Spleen (tissue), 11 donors: Measurements from ENCODE around the gene TBX2. TPM values are rescaled to one million over a fixed set of nuclear protein-coding genes. Genes with fewer than 3 reads are reported as not detected.

ENCODE experiments used
- DNase-seq: peaks from one replicate; pipeline ENCODE4 v3.0.0-alpha.2; 2020
- H3K27ac ChIP-seq, 8 donors: fragments of 200-600 bp; sonication (generic) in 7 of 8; 1 replicate in 4 of 8; 2 replicates in 4 of 8; pipeline versions ENCODE4 v1.5.0 to v1.8.0; 2016 to 2021; ENCODE audit warnings: inconsistent platforms in 4 of 8, mild to moderate bottlenecking in 4 of 8, moderate library complexity in 1 of 8
- H3K27me3 ChIP-seq, 7 donors: fragments of 200-600 bp; sonication (generic) in 6 of 7; replicated peaks in 1 of 7; 1 replicate in 4 of 7; 2 replicates in 3 of 7; pipeline versions ENCODE4 v1.5.0 to v1.8.0; 2016 to 2021; ENCODE audit warnings: inconsistent platforms in 3 of 7, mild to moderate bottlenecking in 1 of 7
- H3K36me3 ChIP-seq, 6 donors: fragments of 200-600 bp; sonication (generic) in 5 of 6; 1 replicate in 4 of 6; 2 replicates in 2 of 6; pipeline versions ENCODE4 v1.5.0 to v1.8.0; 2016 to 2021; ENCODE audit warnings: inconsistent platforms in 2 of 6
- H3K4me1 ChIP-seq, 6 donors: fragments of 200-600 bp; sonication (generic) in 5 of 6; 1 replicate in 3 of 6; 2 replicates in 3 of 6; pipeline versions ENCODE4 v1.5.0 to v1.8.0; 2016 to 2021; ENCODE audit warnings: inconsistent platforms in 3 of 6
- H3K4me3 ChIP-seq, 8 donors: fragments of 200-600 bp; sonication (generic) in 7 of 8; 1 replicate in 4 of 8; 2 replicates in 4 of 8; pipeline versions ENCODE4 v1.5.0 to v1.8.0; 2016 to 2021; ENCODE audit warnings: inconsistent platforms in 4 of 8, mild to moderate bottlenecking in 4 of 8, moderate library complexity in 2 of 8
- H3K9me3 ChIP-seq, 8 donors: fragments of 200-600 bp; sonication (generic) in 7 of 8; 1 replicate in 4 of 8; 2 replicates in 4 of 8; pipeline versions ENCODE4 v1.5.0 to v1.8.0; 2016 to 2021; ENCODE audit warnings: inconsistent platforms in 4 of 8
- CTCF ChIP-seq, 11 experiments: fragments of 200-600 bp in 7 of 11; fragments of 450-650 bp in 4 of 11; sonication (generic) in 4 of 11; IDR thresholded peaks in 8 of 11; conservative IDR thresholded peaks in 3 of 11; 1 replicate in 7 of 11; 2 replicates in 4 of 11; pipeline versions ENCODE4 v1.4.0 to v1.8.0; 2016 to 2021; ENCODE audit warnings: antibody characterized with exemption in 11 of 11, inconsistent platforms in 4 of 11, mild to moderate bottlenecking in 1 of 11
- POLR2A ChIP-seq, 3 donors: fragments of 450-650 bp; IDR thresholded peaks; one replicate each; pipeline ENCODE4 v1.5.1; 2017; ENCODE audit warnings: antibody characterized with exemption in 3 of 3, mild to moderate bottlenecking in 1 of 3
- POLR2AphosphoS5 ChIP-seq, 3 donors: sonication (generic); formaldehyde crosslinking; IDR thresholded peaks; one replicate each; pipeline ENCODE4 v1.5.1; 2017; ENCODE audit warnings: antibody characterized with exemption in 3 of 3
- WGBS, 5 donors: extraction: QIAGEN DNeasy Blood & Tissue Kit in 3 of 5; methylation state at CpG; one replicate each; pipeline versions ENCODE4 v1.1.5 to v1.1.7; 2013 to 2018; 5-methylcytosine and 5-hydroxymethylcytosine counted together
- intact Hi-C: fragments of 100-400 bp; cut with DNase I; formaldehyde crosslinking; loops from one replicate; pipeline ENCODE4 v1.15.0; 2023; ENCODE audit warnings: low total_unique reads
- polyA plus RNA-seq, 3 donors: library from polyadenylated mRNA; stranded (reverse); fragments of 200-250 nt; gene quantifications; one replicate each; pipeline ENCODE4 v1.2.1, GENCODE V29; 2013
- total RNA-seq, 7 donors: library from RNA; depleted of rRNA in 3 of 7; stranded (reverse); fragments of >200 nt in 3 of 7; fragmentation: NEBNext Ultra II Directional in 4 of 7; extraction: Animal tissue kit (Norgen Biotek cat#: 25700) in 4 of 7; gene quantifications; one replicate each; pipeline versions ENCODE4 v1.1.0 to v1.2.1, GENCODE V29; 2016 to 2021
- donor health status: healthy with polysubstance abuse.
- donor health status: DM: no; HTN: no; CAD: no; lungs with moderate emphysema.
- donor health status: DM: no; HTN: no; CAD: no.
- donor health status: Bipolar disorder and iron deficiency.
- donor health status: healthy.
- donor health status: DM: no; HTN: no; CAD: no.
- donor health status: DM: yes; HTN: yes; CAD: no.

TBX2 gene
- total and polyA plus RNA-seq, 10 donors, result 6.4 to 57.6 (median 24.1) TPM

GRCh38 chr17:61387011-61387410 is 12.6 kb upstream of the TBX2 start:
- TF ChIP-seq POLR2AphosphoS5 (IDR thresholded peaks at IDR 0.05), result no peak
- no peak for TF ChIP-seq POLR2A (IDR thresholded peaks at IDR 0.05)
- TF ChIP-seq CTCF (IDR thresholded peaks at IDR 0.05 in 8 of 11, conservative IDR thresholded peaks at IDR 0.05 in 3 of 11), result no peak
- H3K4me3 ChIP-seq, result no peak overlapping the region
- intact Hi-C loops, result loop anchor here (10.0 kb wide), 1 partner anchor 382 kb away; no protein-coding TSS in a partner anchor

GRCh38 chr17:61387511-61388305 is 11.9 kb upstream of the TBX2 start:
- Histone ChIP-seq H3K27ac (no peak overlapping the region), H3K9me3 (no peaks in the 10 kb centered on the region), H3K27me3 (peaks cover 0 to 26% (median 0%) of the 10 kb centered on the region in 7 donors), H3K4me3 (no peak overlapping the region), H3K36me3 (peaks cover 0 to 9% (median 0%) of the 10 kb centered on the region in 6 donors), H3K4me1 (peaks cover 2 to 14% (median 7%) of the 10 kb centered on the region in 6 donors)
- intact Hi-C loops, result loop anchor here (10.0 kb wide), 1 partner anchor 383 kb away; no protein-coding TSS in a partner anchor
- DNase-seq, result no peak
- no peak for TF ChIP-seq POLR2A (IDR thresholded peaks at IDR 0.05)
- TF ChIP-seq POLR2AphosphoS5 (IDR thresholded peaks at IDR 0.05), result no peak
- no peak for TF ChIP-seq CTCF (IDR thresholded peaks at IDR 0.05 in 8 of 11, conservative IDR thresholded peaks at IDR 0.05 in 3 of 11)
- WGBS, 5 donors, result 84 to 91% (median 86%) methylated on average over 7 to 11 of the region's 11 CpGs

More at GRCh38 chr17:61387011-61387410, 12.6 kb upstream of the TBX2 start:
- DNase-seq, result no peak
- Histone ChIP-seq H3K36me3 (peaks cover 0 to 2% (median 0%) of the 10 kb centered on the region in 6 donors), H3K27ac (no peak overlapping the region), H3K9me3 (no peaks in the 10 kb centered on the region), H3K4me1 (peaks cover 2 to 14% (median 7%) of the 10 kb centered on the region in 6 donors), H3K27me3 (peaks cover 0 to 26% (median 0%) of the 10 kb centered on the region in 7 donors)
- 87 to 97% (median 96%) methylated on average over 7 to 8 of the region's 8 CpGs for WGBS, 5 donors

- H3K27me3 ChIP-seq, result peaks cover 0 to 29% (median 0%) of the 10 kb centered on the region in 7 donors
- no peaks in the 10 kb centered on the region for H3K9me3 ChIP-seq
- H3K4me1 ChIP-seq, result peaks cover 2 to 14% (median 7%) of the 10 kb centered on the region in 6 donors
- H3K36me3 ChIP-seq, result peaks cover 0 to 11% (median 0%) of the 10 kb centered on the region in 6 donors
- no peak overlapping the region for H3K4me3 ChIP-seq
- TF ChIP-seq CTCF (IDR thresholded peaks at IDR 0.05 in 8 of 11, conservative IDR thresholded peaks at IDR 0.05 in 3 of 11) (no peak), POLR2AphosphoS5 (IDR thresholded peaks at IDR 0.05) (no peak), POLR2A (IDR thresholded peaks at IDR 0.05) (no peak)
- 86 to 92% (median 90%) methylated on average over 21 of the region's 21 CpGs for WGBS, 5 donors
- H3K27ac ChIP-seq, result no peak overlapping the region
- intact Hi-C loops, result loop anchor here (10.0 kb wide), 1 partner anchor 384 kb away; no protein-coding TSS in a partner anchor
- no peak for DNase-seq
These were observed 10.9 kb upstream of the TBX2 start for GRCh38 chr17:61388561-61389356.
